ENCODE data around the gene ADCK2.

ADCK2 gene

GRCh38 chr7:140653319-140654108 is 19.2 kb upstream of the ADCK2 start:
- Histone ChIP-seq H3K27ac (ENCODE audit: low read length) (no peak overlapping the region), H3K9me3 (ENCODE audit: insufficient read depth, low read length) (no peaks in the 10 kb centered on the region), H3K4me1 (ENCODE audit: low read length) (peaks cover 18% of the 10 kb centered on the region), H3K36me3 (replicated peaks; ENCODE audit: low read depth, low read length) (no peaks in the 10 kb centered on the region), H3K4me2 (ENCODE audit: low read length) (peak overlapping the region; percentile 71), H4K20me1 (ENCODE audit: insufficient read depth, low read length) (no peaks in the 10 kb centered on the region), H3K27me3 (ENCODE audit: low read depth, low read length) (0 out of 2 replicates have a peak, but pooled peaks cover 5% of the 10 kb centered on the region), H3K4me3 (ENCODE audit: low read length) (peak overlapping the region; percentile 48), H2AFZ (ENCODE audit: low read depth, low read length) (peak overlapping the region; percentile 43; the same call in 1 of the 2 replicates), H3K9ac (ENCODE audit: low read length) (no peak overlapping the region), H3K79me2 (ENCODE audit: low read length) (no peaks in the 10 kb centered on the region)
- no peak for TF ChIP-seq EZH2phosphoT487 (IDR thresholded peaks at IDR 0.05; ENCODE audit: low read depth)
- peak; percentile 96 for TF ChIP-seq CTCF (IDR thresholded peaks at IDR 0.05; ENCODE audit: low read depth, low read length)

GRCh38 chr7:140654109-140654387 is 18.7 kb upstream of the ADCK2 start:
- Histone ChIP-seq H3K4me3 (ENCODE audit: low read length) (no peak overlapping the region), H3K9me3 (ENCODE audit: insufficient read depth, low read length) (no peaks in the 10 kb centered on the region), H3K27ac (ENCODE audit: low read length) (no peak overlapping the region), H3K4me2 (ENCODE audit: low read length) (no peak overlapping the region), H3K9ac (ENCODE audit: low read length) (no peak overlapping the region), H2AFZ (ENCODE audit: low read depth, low read length) (no peak overlapping the region), H3K27me3 (ENCODE audit: low read depth, low read length) (0 out of 2 replicates have a peak, but pooled peaks cover 5% of the 10 kb centered on the region), H4K20me1 (ENCODE audit: insufficient read depth, low read length) (no peaks in the 10 kb centered on the region), H3K36me3 (replicated peaks; ENCODE audit: low read depth, low read length) (no peaks in the 10 kb centered on the region), H3K79me2 (ENCODE audit: low read length) (no peaks in the 10 kb centered on the region), H3K4me1 (ENCODE audit: low read length) (peaks cover 18% of the 10 kb centered on the region)
- TF ChIP-seq CTCF (IDR thresholded peaks at IDR 0.05; ENCODE audit: low read depth, low read length), result no peak
- no peak for TF ChIP-seq EZH2phosphoT487 (IDR thresholded peaks at IDR 0.05; ENCODE audit: low read depth)

- H3K36me3 ChIP-seq (replicated peaks; ENCODE audit: low read depth, low read length), result no peaks in the 10 kb centered on the region
- H3K9ac ChIP-seq (ENCODE audit: low read length), result no peak overlapping the region
- no peak for TF ChIP-seq EZH2phosphoT487 (IDR thresholded peaks at IDR 0.05; ENCODE audit: low read depth)
Observed at GRCh38 chr7:140654661-140655060, 18.1 kb upstream of the ADCK2 start.

GRCh38 chr7:140655511-140656408 is 17.0 kb upstream of the ADCK2 start:
- Histone ChIP-seq H2AFZ (ENCODE audit: low read depth, low read length) (no peak overlapping the region), H3K4me2 (ENCODE audit: low read length) (peak overlapping the region; percentile 73), H3K9ac (ENCODE audit: low read length) (no peak overlapping the region; the same call in 1 of the 2 replicates), H3K79me2 (ENCODE audit: low read length) (no peaks in the 10 kb centered on the region), H3K27me3 (ENCODE audit: low read depth, low read length) (0 out of 2 replicates have a peak, but pooled peaks cover 12% of the 10 kb centered on the region), H3K9me3 (ENCODE audit: insufficient read depth, low read length) (no peaks in the 10 kb centered on the region), H4K20me1 (ENCODE audit: insufficient read depth, low read length) (no peaks in the 10 kb centered on the region), H3K4me1 (ENCODE audit: low read length) (peaks cover 18% of the 10 kb centered on the region), H3K4me3 (ENCODE audit: low read length) (peak overlapping the region; percentile 56), H3K36me3 (replicated peaks; ENCODE audit: low read depth, low read length) (no peaks in the 10 kb centered on the region), H3K27ac (ENCODE audit: low read length) (no peak overlapping the region)
- no peak for TF ChIP-seq EZH2phosphoT487 (IDR thresholded peaks at IDR 0.05; ENCODE audit: low read depth)
- no peak for TF ChIP-seq CTCF (IDR thresholded peaks at IDR 0.05; ENCODE audit: low read depth, low read length)

More at GRCh38 chr7:140654661-140655060, 18.1 kb upstream of the ADCK2 start:
- Histone ChIP-seq H3K9me3 (ENCODE audit: insufficient read depth, low read length) (no peaks in the 10 kb centered on the region), H3K4me3 (ENCODE audit: low read length) (no peak overlapping the region), H3K27me3 (ENCODE audit: low read depth, low read length) (0 out of 2 replicates have a peak, but pooled peaks cover 5% of the 10 kb centered on the region), H3K4me1 (ENCODE audit: low read length) (peaks cover 18% of the 10 kb centered on the region), H3K79me2 (ENCODE audit: low read length) (no peaks in the 10 kb centered on the region), H3K4me2 (ENCODE audit: low read length) (no peak overlapping the region), H4K20me1 (ENCODE audit: insufficient read depth, low read length) (no peaks in the 10 kb centered on the region), H3K27ac (ENCODE audit: low read length) (no peak overlapping the region), H2AFZ (ENCODE audit: low read depth, low read length) (no peak overlapping the region)

All from OCI-LY3 (cell line).